Measurements from ENCODE around the gene SOX12. TPM values are rescaled to one million over a fixed set of nuclear protein-coding genes. Genes with fewer than 3 reads are reported as not detected.

Gene SOX12
- total and polyA plus RNA-seq, 11 donors = 5.4 to 19.9 (median 10.6) TPM

- Histone ChIP-seq H3K27me3 (no peaks in the 10 kb centered on the region), H3K4me3 (no peak overlapping the region), H3K36me3 (peaks cover 0 to 14% (median 5%) of the 10 kb centered on the region in 9 donors), H3K9me3 (no peaks in the 10 kb centered on the region), H3K27ac (no peak overlapping the region), H3K4me1 (peaks cover 0 to 17% (median 13%) of the 10 kb centered on the region in 12 donors)
- DNase-seq = no peak
- intact Hi-C loops (cut with DNase I) = no loop called here
- ATAC-seq = no peak
- TF ChIP-seq CTCF (IDR thresholded peaks at IDR 0.05) = no peak
- no peak for TF ChIP-seq POLR2A (IDR thresholded peaks at IDR 0.05)
- whole genome bisulfite sequencing, 4 donors = 70 to 86% (median 81%) methylated on average over 2 of the region's 2 CpGs
Measured at GRCh38 chr20:286508-286907, 38.8 kb upstream of the SOX12 start.

- no peaks in the 10 kb centered on the region for H3K9me3 ChIP-seq
- WGBS, 4 donors = 78 to 98% (median 81%) methylated on average over 3 of the region's 3 CpGs
- DNase-seq (no peak), ATAC-seq (no peak)
- intact Hi-C loops (cut with DNase I) = no loop called here
- H3K36me3 ChIP-seq = no peaks in the 10 kb centered on the region
- TF ChIP-seq POLR2A (IDR thresholded peaks at IDR 0.05) = no peak
- TF ChIP-seq CTCF (IDR thresholded peaks at IDR 0.05) = no peak
- H3K27ac ChIP-seq = no peak overlapping the region
- peak overlapping the region in 3 of 12 donors; percentile 73 to 78 (median 78) for H3K4me3 ChIP-seq
- no peaks in the 10 kb centered on the region for H3K27me3 ChIP-seq
- H3K4me1 ChIP-seq = peaks cover 0 to 24% (median 14%) of the 10 kb centered on the region in 12 donors
Measured at GRCh38 chr20:288956-289692, 36.2 kb upstream of the SOX12 start.

GRCh38 chr20:289693-290083, 35.7 kb upstream of the SOX12 start:
- Histone ChIP-seq H3K4me3 (peak overlapping the region; percentile 49 to 79 (median 68)), H3K27ac (peak overlapping the region in 11 of 12 donors; percentile 55 to 88 (median 79)), H3K27me3 (no peaks in the 10 kb centered on the region), H3K4me1 (peaks cover 0 to 24% (median 14%) of the 10 kb centered on the region in 12 donors), H3K36me3 (no peaks in the 10 kb centered on the region), H3K9me3 (no peaks in the 10 kb centered on the region)
- ATAC-seq (no peak), DNase-seq (no peak)
- intact Hi-C loops (cut with DNase I) = no loop called here
- whole genome bisulfite sequencing, 4 donors = 35 to 54% (median 48%) methylated on average over 2 of the region's 2 CpGs
- TF ChIP-seq POLR2A (IDR thresholded peaks at IDR 0.05) = no peak
- no peak for TF ChIP-seq CTCF (IDR thresholded peaks at IDR 0.05)

GRCh38 chr20:290084-290831, 35.1 kb upstream of the SOX12 start, which contains the start of gene C20orf96:
C20orf96 (minus strand) TSS chr20:290750; CDS start chr20:290610, 140 bp downstream.
- Histone ChIP-seq H3K4me1 (peaks cover 0 to 24% (median 14%) of the 10 kb centered on the region in 12 donors), H3K27me3 (no peaks in the 10 kb centered on the region), H3K27ac (peak within 1 kb of the TSS; percentile 41 to 88 (median 78)), H3K9me3 (no peaks in the 10 kb centered on the region), H3K4me3 (peak within 1 kb of the TSS; percentile 49 to 79 (median 68)), H3K36me3 (no peaks in the 10 kb centered on the region)
- peak; percentile 91 to 96 (median 94) for DNase-seq
- 0 to 1% (median 0%) methylated on average over 38 to 43 of the region's 43 CpGs for WGBS, 4 donors
- intact Hi-C loops (cut with DNase I) = no loop called here
- peak in 11 of 12 donors; percentile 19 to 57 (median 37) for TF ChIP-seq CTCF (IDR thresholded peaks at IDR 0.05)
- TF ChIP-seq POLR2A (IDR thresholded peaks at IDR 0.05) = peak in 1 of 2 donors; percentile 30
- ATAC-seq = peak; percentile 95 to 99 (median 98)

Data from heart left ventricle (tissue), 16 donors.